WTC11 (cell line): ENCODE data around the gene MYO5C. TPM values are rescaled to one million over a fixed set of nuclear protein-coding genes. Genes with fewer than 3 reads are reported as not detected.

Experiments used
- ATAC-seq: fragments of 200-7000 bp; cut with Tn5 transposase; 2 replicates; pipeline ENCODE4 v1.10.0; 2021; ENCODE audit warnings: mild to moderate bottlenecking, moderate library complexity
- CTCF ChIA-PET: fragments of 300-600 bp; sonication (Branson Sonifier 250); formaldehyde crosslinking; loops from one replicate; lab custom pipeline; 2021; ENCODE audit warnings: antibody characterized with exemption; lab: Charles Lee
- POLR2A ChIA-PET: fragments of 350-600 bp; sonication (Branson Sonifier 250); formaldehyde crosslinking; loops from one replicate; lab custom pipeline; 2021; ENCODE audit warnings: antibody characterized with exemption; lab: Charles Lee
- DNase-seq: peaks from one replicate; pipeline ENCODE4 v3.0.0; 2021; ENCODE audit warnings: low spot score
- H3K27ac Mint-ChIP-seq: 2 replicates; pipeline ENCODE4 v1.8.0; 2021; ENCODE audit warnings: mixed read lengths
- H3K27me3 Mint-ChIP-seq: 2 replicates; pipeline ENCODE4 v1.8.0; 2021; ENCODE audit warnings: low read depth, mild to moderate bottlenecking, moderate library complexity, mixed read lengths
- H3K36me3 Mint-ChIP-seq: 2 replicates; pipeline ENCODE4 v1.8.0; 2021; ENCODE audit warnings: mixed read lengths
- H3K4me1 Mint-ChIP-seq: 2 replicates; pipeline ENCODE4 v1.8.0; 2022; ENCODE audit warnings: mixed read lengths
- H3K4me3 Mint-ChIP-seq: 2 replicates; pipeline ENCODE4 v1.8.0; 2021; ENCODE audit warnings: mild to moderate bottlenecking, moderate library complexity, mixed read lengths
- H3K9me3 Mint-ChIP-seq: 2 replicates; pipeline ENCODE4 v1.8.0; 2021; ENCODE audit warnings: mixed read lengths
- AFF4 ChIP-seq: sonication (generic); formaldehyde crosslinking; IDR thresholded peaks from 2 replicates; pipeline ENCODE4 v1.8.1; 2023; ENCODE audit warnings: mild to moderate bottlenecking, missing genetic modification reagents, borderline replicate concordance
- CREM ChIP-seq: sonication (generic); formaldehyde crosslinking; IDR thresholded peaks from 2 replicates; pipeline ENCODE4 v1.8.1; 2022; ENCODE audit warnings: mild to moderate bottlenecking, missing genetic modification reagents, moderate library complexity
- CTCF ChIP-seq: fragments of 200-600 bp; IDR thresholded peaks from 2 replicates; pipeline ENCODE4 v1.8.0; 2022; ENCODE audit warnings: antibody characterized with exemption
- E2F4 ChIP-seq: sonication (generic); formaldehyde crosslinking; IDR thresholded peaks from 2 replicates; pipeline ENCODE4 v1.8.1; 2022; ENCODE audit warnings: low read depth, mild to moderate bottlenecking, moderate library complexity, missing genetic modification reagents, borderline replicate concordance
- ELF4 ChIP-seq: sonication (generic); formaldehyde crosslinking; IDR thresholded peaks from 2 replicates; pipeline ENCODE4 v1.8.1; 2022; ENCODE audit warnings: low read depth, mild to moderate bottlenecking, moderate library complexity, missing genetic modification reagents
- ERG ChIP-seq: fragments of 250-450 bp; sonication (Bioruptor Pico); IDR thresholded peaks from 2 replicates; pipeline ENCODE4 v1.8.0; 2021; ENCODE audit warnings: mild to moderate bottlenecking
- HMGXB4 ChIP-seq: sonication (generic); formaldehyde crosslinking; IDR thresholded peaks from 2 replicates; pipeline ENCODE4 v1.8.1; 2023; ENCODE audit warnings: mild to moderate bottlenecking, moderate library complexity, missing genetic modification reagents
- MLX ChIP-seq: sonication (generic); formaldehyde crosslinking; IDR thresholded peaks from 2 replicates; pipeline ENCODE4 v1.8.1; 2023; ENCODE audit warnings: mild to moderate bottlenecking, missing genetic modification reagents, moderate library complexity
- MYBL2 ChIP-seq: sonication (generic); formaldehyde crosslinking; IDR thresholded peaks from 2 replicates; pipeline ENCODE4 v1.8.1; 2023; ENCODE audit warnings: mild to moderate bottlenecking, moderate library complexity, missing genetic modification reagents
- NR3C1 ChIP-seq: sonication (generic); formaldehyde crosslinking; conservative IDR thresholded peaks from 2 replicates; pipeline ENCODE4 v1.8.1; 2023; ENCODE audit warnings: low read depth, mild to moderate bottlenecking, missing genetic modification reagents
- ZMAT4 ChIP-seq: fragments of 250-450 bp; sonication (Bioruptor Pico); IDR thresholded peaks from 2 replicates; pipeline ENCODE4 v1.9.0; 2021; ENCODE audit warnings: mild to moderate bottlenecking
- ZNF219 ChIP-seq: sonication (generic); formaldehyde crosslinking; IDR thresholded peaks from 2 replicates; pipeline ENCODE4 v1.8.0; 2023; ENCODE audit warnings: missing genetic modification reagents, mild to moderate bottlenecking, borderline replicate concordance
- ZNF425 ChIP-seq: fragments of 250-450 bp; sonication (Bioruptor Pico); conservative IDR thresholded peaks from 2 replicates; pipeline ENCODE4 v1.9.0; 2021; ENCODE audit warnings: mild to moderate bottlenecking
- ZNF532 ChIP-seq: fragments of 250-450 bp; sonication (Bioruptor Pico); IDR thresholded peaks from 2 replicates; pipeline ENCODE4 v1.9.0; 2021; ENCODE audit warnings: mild to moderate bottlenecking, borderline replicate concordance
- total RNA-seq: library from RNA; stranded (reverse); gene quantifications from 3 replicates; pipeline ENCODE4 v1.2.3, GENCODE V29; 2021

MYO5C gene
- total RNA-seq, 1 experiment from 2014 or later = 25.3 TPM

GRCh38 chr15:52208306-52208946 lies 87.2 kb downstream of the MYO5C start:
- ChIA-PET POLR2A (interaction anchor here (1.0 kb wide), 1 partner anchor 43 kb away, joined by 3 read pairs; no protein-coding TSS in a partner anchor), CTCF (interaction anchor here (0.5 to 2.0 kb wide), 48 partner anchors 9 to 558 kb away, joined by 3 to 80 read pairs (median 4); partner anchors contain the start of genes GNB5, LEO1 and MYO5C)
- Mint-ChIP-seq H3K36me3 (peaks cover 59% of the 10 kb centered on the region), H3K4me3 (no peak overlapping the region), H3K27ac (no peak overlapping the region), H3K4me1 (peaks cover 7% of the 10 kb centered on the region), H3K27me3 (no peaks in the 10 kb centered on the region), H3K9me3 (no peaks in the 10 kb centered on the region)
- ATAC-seq (peak; percentile 98), DNase-seq (peak; percentile 86)
- TF ChIP-seq CTCF (peak; percentile 90), AFF4 (CRISPR knock-in tag) (no peak), MLX (no peak)

GRCh38 chr15:52207191-52207590 lies 88.4 kb downstream of the MYO5C start:
- TF ChIP-seq ZNF219 (CRISPR knock-in tag) (no peak), E2F4 (CRISPR knock-in tag) (no peak), CREM (CRISPR knock-in tag) (no peak), ZNF425 (CRISPR knock-in tag) (no peak), MYBL2 (CRISPR knock-in tag) (no peak), ERG (no peak), ZNF532 (CRISPR knock-in tag) (no peak), HMGXB4 (CRISPR knock-in tag) (no peak), NR3C1 (no peak), ELF4 (CRISPR knock-in tag) (no peak), ZMAT4 (no peak)
- no peaks in the 10 kb centered on the region for H3K9me3 Mint-ChIP-seq
- H3K4me1 Mint-ChIP-seq = peaks cover 7% of the 10 kb centered on the region
- no peak overlapping the region for H3K27ac Mint-ChIP-seq
- no peak overlapping the region for H3K4me3 Mint-ChIP-seq
- ATAC-seq (no peak), DNase-seq (no peak)
- ChIA-PET CTCF (interaction anchor here (1.7 kb wide), 1 partner anchor 8 kb away, joined by 17 read pairs; no protein-coding TSS in a partner anchor), POLR2A (no interaction called here)
- peaks cover 48% of the 10 kb centered on the region for H3K36me3 Mint-ChIP-seq
- no peaks in the 10 kb centered on the region for H3K27me3 Mint-ChIP-seq
